ENCODE data around the gene DNAJC15.

- no peak for TF ChIP-seq CTCF (IDR thresholded peaks at IDR 0.05)
- TF ChIP-seq POLR2AphosphoS5 (IDR thresholded peaks at IDR 0.05): no peak
- TF ChIP-seq EP300 (IDR thresholded peaks at IDR 0.05): no peak
- no peak for TF ChIP-seq POLR2A (IDR thresholded peaks at IDR 0.05)
These were observed 54.1 kb downstream of the DNAJC15 start for GRCh38 chr13:43077461-43077860.
